Fibroblast of pulmonary artery (primary cell): Measurements from ENCODE around the gene GPC5.

Experiments used
- DNase-seq: peaks from one replicate; pipeline ENCODE4 v3.0.0-alpha.2; 2010; ENCODE audit warnings: low read depth
- H3K4me3 ChIP-seq: replicated peaks from 2 replicates; pipeline ENCODE4 v1.5.1; 2011; ENCODE audit warnings: low read depth, mild to moderate bottlenecking, control low read depth, low read length, moderate library complexity
- CTCF ChIP-seq: IDR thresholded peaks from 2 replicates; pipeline ENCODE4 v1.5.1; 2011; ENCODE audit warnings: mild to moderate bottlenecking, control low read depth, low read length, inconsistent platforms; ENCODE audit errors: missing control alignments

GPC5 gene

GRCh38 chr13:91567485-91568207 is 169.2 kb downstream of the GPC5 start:
- TF ChIP-seq CTCF, result no peak
- no peak for DNase-seq
- H3K4me3 ChIP-seq, result no peak overlapping the region

GRCh38 chr13:91571681-91572080 is 173.3 kb downstream of the GPC5 start:
- no peak for TF ChIP-seq CTCF
- DNase-seq, result no peak
- no peak overlapping the region for H3K4me3 ChIP-seq

- DNase-seq, result no peak
Measured at GRCh38 chr13:91572439-91572838, 174.0 kb downstream of the GPC5 start.

GRCh38 chr13:91572944-91573598 is 174.7 kb downstream of the GPC5 start:
- DNase-seq, result no peak
- no peak overlapping the region for H3K4me3 ChIP-seq
- TF ChIP-seq CTCF, result no peak

More at GRCh38 chr13:91572439-91572838, 174.0 kb downstream of the GPC5 start:
- no peak for TF ChIP-seq CTCF
- H3K4me3 ChIP-seq, result no peak overlapping the region

GRCh38 chr13:91574766-91575165 is 176.3 kb downstream of the GPC5 start:
- no peak for TF ChIP-seq CTCF
- no peak overlapping the region for H3K4me3 ChIP-seq

GRCh38 chr13:91576590-91576989 is 178.2 kb downstream of the GPC5 start:
- H3K4me3 ChIP-seq, result no peak overlapping the region
- TF ChIP-seq CTCF, result no peak
- DNase-seq, result no peak

More at GRCh38 chr13:91574766-91575165, 176.3 kb downstream of the GPC5 start:
- peak; percentile 13 for DNase-seq
